ENCODE data around the gene ELFN2.

DNA sequence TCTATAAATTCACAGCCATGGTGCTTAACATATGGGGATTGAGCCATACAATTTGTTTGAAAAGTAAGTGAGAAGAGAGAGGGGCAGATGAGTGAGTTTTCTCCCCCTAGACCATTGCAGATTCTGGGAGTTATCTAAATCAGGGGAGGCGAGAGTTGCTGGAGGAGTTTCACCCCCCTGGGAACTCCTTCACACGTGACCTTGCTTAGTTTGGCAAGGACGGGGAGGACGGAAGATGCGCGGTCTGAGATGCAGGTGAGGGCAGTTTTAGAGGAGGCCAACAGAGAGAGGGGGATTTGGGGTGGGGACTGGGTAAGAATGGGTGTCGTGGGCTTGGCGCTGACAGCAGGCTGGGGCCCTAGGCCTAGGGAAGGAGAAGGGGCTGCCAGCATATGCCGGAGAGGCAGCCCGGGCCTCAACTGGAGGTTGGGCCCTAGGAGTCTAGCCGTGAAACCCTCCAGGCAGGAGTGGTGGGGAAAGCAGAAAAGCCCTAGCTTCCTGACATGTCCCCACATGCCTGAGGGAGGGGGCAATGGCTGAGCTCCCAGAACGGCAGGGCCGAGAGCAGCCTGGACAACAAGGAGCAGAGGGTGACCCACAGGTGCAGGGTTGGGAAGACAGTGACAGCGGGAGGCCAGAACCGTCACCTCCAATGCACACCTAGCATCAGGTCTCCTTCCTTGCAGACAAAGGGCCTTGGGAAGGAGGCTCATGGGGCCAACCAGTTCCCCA is 63.9 kb downstream of the ELFN2 start:
- TF ChIP-seq POLR2AphosphoS5 (IDR thresholded peaks at IDR 0.05) (no peak), POLR2A (IDR thresholded peaks at IDR 0.05) (no peak), EP300 (IDR thresholded peaks at IDR 0.05) (no peak)
- TF ChIP-seq, protein P1, sequence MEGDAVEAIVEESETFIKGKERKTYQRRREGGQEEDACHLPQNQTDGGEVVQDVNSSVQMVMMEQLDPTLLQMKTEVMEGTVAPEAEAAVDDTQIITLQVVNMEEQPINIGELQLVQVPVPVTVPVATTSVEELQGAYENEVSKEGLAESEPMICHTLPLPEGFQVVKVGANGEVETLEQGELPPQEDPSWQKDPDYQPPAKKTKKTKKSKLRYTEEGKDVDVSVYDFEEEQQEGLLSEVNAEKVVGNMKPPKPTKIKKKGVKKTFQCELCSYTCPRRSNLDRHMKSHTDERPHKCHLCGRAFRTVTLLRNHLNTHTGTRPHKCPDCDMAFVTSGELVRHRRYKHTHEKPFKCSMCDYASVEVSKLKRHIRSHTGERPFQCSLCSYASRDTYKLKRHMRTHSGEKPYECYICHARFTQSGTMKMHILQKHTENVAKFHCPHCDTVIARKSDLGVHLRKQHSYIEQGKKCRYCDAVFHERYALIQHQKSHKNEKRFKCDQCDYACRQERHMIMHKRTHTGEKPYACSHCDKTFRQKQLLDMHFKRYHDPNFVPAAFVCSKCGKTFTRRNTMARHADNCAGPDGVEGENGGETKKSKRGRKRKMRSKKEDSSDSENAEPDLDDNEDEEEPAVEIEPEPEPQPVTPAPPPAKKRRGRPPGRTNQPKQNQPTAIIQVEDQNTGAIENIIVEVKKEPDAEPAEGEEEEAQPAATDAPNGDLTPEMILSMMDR (IDR thresholded peaks at IDR 0.05), result no peak
